Stimulated activated CD4-positive, alpha-beta T cell treated with anti-CD3 and anti-CD28 coated beads, Interleukin-4, amount 100 ng/mL, for 4 hours (primary cell): Measurements from ENCODE around the gene MRTFB.
"Not testable (repeated sequence)": the region's sequence is repeated elsewhere in the genome, so short reads cannot be mapped to it uniquely, and the experiment has no call there.

Experiments used
- DNase-seq, 2 experiments: peaks; one replicate each; pipeline ENCODE4 v3.0.0-alpha.2; 2020

Gene MRTFB

GRCh38 chr16:14109077-14109775 is 38.1 kb downstream of the MRTFB start:
- no peak for DNase-seq

GRCh38 chr16:14109782-14110727 is 38.9 kb downstream of the MRTFB start:
- DNase-seq, result no peak

- DNase-seq, result no peak
Observed at GRCh38 chr16:14110728-14111251, 39.7 kb downstream of the MRTFB start.

- no peak for DNase-seq
Observed at GRCh38 chr16:14111713-14112538, 40.8 kb downstream of the MRTFB start.

GRCh38 chr16:14112539-14112856 is 41.4 kb downstream of the MRTFB start:
- no peak for DNase-seq

GRCh38 chr16:14113344-14113743 is 42.2 kb downstream of the MRTFB start:
- DNase-seq, result no peak

GRCh38 chr16:14117051-14117450 is 45.9 kb downstream of the MRTFB start:
- no peak for DNase-seq

- no peak for DNase-seq
Observed at GRCh38 chr16:14119799-14120198, 48.7 kb downstream of the MRTFB start.

GRCh38 chr16:14120335-14120734 is 49.2 kb downstream of the MRTFB start:
- DNase-seq, result no peak

- no peak for DNase-seq
Observed at GRCh38 chr16:14121142-14121541, 50.0 kb downstream of the MRTFB start.

- DNase-seq, result no peak
Observed at GRCh38 chr16:14121872-14122271, 50.8 kb downstream of the MRTFB start.

- not testable (repeated sequence) for DNase-seq
Observed at GRCh38 chr16:14122430-14122829, 51.3 kb downstream of the MRTFB start.

- no peak for DNase-seq
Observed at GRCh38 chr16:14125000-14125681, 54.0 kb downstream of the MRTFB start.

GRCh38 chr16:14125708-14126107 is 54.6 kb downstream of the MRTFB start:
- DNase-seq, result no peak

GRCh38 chr16:14128097-14128496 is 57.0 kb downstream of the MRTFB start:
- DNase-seq, result no peak

GRCh38 chr16:14129502-14129901 is 58.4 kb downstream of the MRTFB start:
- DNase-seq, result no peak

GRCh38 chr16:14131774-14132695 is 60.9 kb downstream of the MRTFB start:
- DNase-seq, result no peak

GRCh38 chr16:14132696-14133048 is 61.6 kb downstream of the MRTFB start:
- no peak for DNase-seq

GRCh38 chr16:14133907-14134306 is 62.8 kb downstream of the MRTFB start:
- DNase-seq, result no peak

- no peak for DNase-seq
Observed at GRCh38 chr16:14135704-14136103, 64.6 kb downstream of the MRTFB start.

- DNase-seq, result no peak
Observed at GRCh38 chr16:14139872-14140271, 68.8 kb downstream of the MRTFB start.
